HG03457 (cell line): ENCODE data around the gene ALX3.

ENCODE experiments used
- ATAC-seq: cut with Tn5 transposase; IDR thresholded peaks from one replicate; pipeline ENCODE4 v1.9.1; 2021; ENCODE audit warnings: moderate number of reproducible peaks; ENCODE audit not compliant: unreplicated experiment

The ALX3 gene

GRCh38 chr1:110070671-110071242 lies at the start of gene ALX3:
ALX3 (minus strand) TSS chr1:110070672; CDS start chr1:110070612, 60 bp downstream.
- no peak for ATAC-seq

- no peak for ATAC-seq
Observed at GRCh38 chr1:110119843-110120242, 49.4 kb upstream of the ALX3 start.

GRCh38 chr1:110118636-110119396 lies 48.3 kb upstream of the ALX3 start:
- ATAC-seq = no peak

- no peak for ATAC-seq
Observed at GRCh38 chr1:110114784-110115183, 44.3 kb upstream of the ALX3 start.

- no peak for ATAC-seq
Observed at GRCh38 chr1:110114173-110114572, 43.7 kb upstream of the ALX3 start.

- no peak for ATAC-seq
Observed at GRCh38 chr1:110113551-110113950, 43.1 kb upstream of the ALX3 start.

- no peak for ATAC-seq
Observed at GRCh38 chr1:110112656-110113055, 42.2 kb upstream of the ALX3 start.

GRCh38 chr1:110112143-110112542 lies 41.7 kb upstream of the ALX3 start, which contains the start of gene UBL4B:
UBL4B (plus strand) TSS chr1:110112443; CDS start chr1:110112535, 92 bp downstream.
- ATAC-seq = no peak

- no peak for ATAC-seq
Observed at GRCh38 chr1:110111081-110111480, 40.6 kb upstream of the ALX3 start.

GRCh38 chr1:110107867-110108469 lies 37.5 kb upstream of the ALX3 start:
- no peak for ATAC-seq

- no peak for ATAC-seq
Observed at GRCh38 chr1:110106013-110106941, 35.8 kb upstream of the ALX3 start.

GRCh38 chr1:110102081-110102480 lies 31.6 kb upstream of the ALX3 start:
- no peak for ATAC-seq

GRCh38 chr1:110100335-110100734 lies 29.9 kb upstream of the ALX3 start:
- no peak for ATAC-seq

- ATAC-seq = no peak
Observed at GRCh38 chr1:110098222-110099026, 28.0 kb upstream of the ALX3 start.

GRCh38 chr1:110097507-110098221 lies 27.2 kb upstream of the ALX3 start:
- ATAC-seq = no peak

- ATAC-seq = no peak
Observed at GRCh38 chr1:110094931-110095654, 24.6 kb upstream of the ALX3 start.

GRCh38 chr1:110092991-110093390 lies 22.5 kb upstream of the ALX3 start:
- no peak for ATAC-seq

GRCh38 chr1:110091791-110092190 lies 21.3 kb upstream of the ALX3 start:
- no peak for ATAC-seq

- no peak for ATAC-seq
Observed at GRCh38 chr1:110091381-110091780, 20.9 kb upstream of the ALX3 start.
